ENCODE data around the gene ADAMTSL2. TPM values are rescaled to one million over a fixed set of nuclear protein-coding genes. Genes with fewer than 3 reads are reported as not detected.
A peak's percentile ranks its signal among the peaks of the same experiment; 100 is the strongest.

Gene ADAMTSL2
- total RNA-seq, 1 donor from 2014 or later = 0.16 TPM

DNA sequence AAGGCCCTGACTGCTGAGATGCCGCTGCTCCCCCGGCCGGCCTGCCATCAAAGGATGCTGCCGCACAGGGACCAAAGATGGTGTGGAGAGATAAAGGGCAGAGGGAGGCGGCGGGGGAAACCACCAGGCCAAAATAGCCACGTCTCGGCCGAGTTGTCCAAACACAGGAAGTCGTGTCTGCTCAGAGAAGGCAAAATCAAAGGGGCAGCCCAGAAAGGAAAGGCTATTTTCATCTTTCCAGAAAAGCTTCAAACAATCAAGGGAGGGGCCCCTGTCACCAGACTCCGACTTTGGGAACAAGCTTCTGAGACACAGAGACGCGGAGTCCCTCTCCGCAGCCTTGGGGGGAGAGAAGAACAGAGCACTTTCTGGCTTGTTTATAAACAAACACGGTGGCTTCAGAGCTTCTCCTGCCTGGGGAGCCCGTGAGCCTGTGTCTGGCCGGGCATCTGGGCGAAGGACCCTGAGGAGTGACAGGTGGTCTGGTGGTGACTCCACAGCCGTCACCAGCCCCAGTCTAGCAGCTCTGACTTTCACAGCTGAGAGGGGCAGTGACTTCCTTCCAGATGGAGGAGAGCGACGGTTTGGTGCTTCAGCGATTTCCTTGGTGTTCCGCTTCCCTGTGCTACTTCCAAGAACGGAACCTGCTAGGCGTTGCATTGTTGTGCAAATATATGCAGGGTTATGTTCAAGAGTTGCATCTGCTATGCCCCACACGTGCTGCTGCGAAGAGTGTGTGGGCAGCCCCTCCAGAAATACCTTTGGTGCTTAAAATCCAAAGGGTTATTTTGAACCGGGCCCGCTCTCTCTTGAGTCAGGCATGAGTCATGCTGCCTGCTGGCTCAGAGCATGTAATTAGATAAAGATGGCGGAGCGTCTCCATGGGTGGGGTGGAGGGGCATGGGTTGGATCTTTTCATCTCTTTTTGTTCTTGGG is 24.0 kb downstream of the ADAMTSL2 start:
- H3K36me3 Mint-ChIP-seq (ENCODE audit: low read depth) = no peaks in the 10 kb centered on the region
- H3K4me3 Mint-ChIP-seq = peak overlapping the region; percentile 58
- peak; percentile 39 for DNase-seq (ENCODE audit: low read depth, low spot score)
- no peaks in the 10 kb centered on the region for H3K9me3 Mint-ChIP-seq
- peak overlapping the region; percentile 79 for H3K27ac Mint-ChIP-seq (ENCODE audit: unreplicated experiment)
- H3K27me3 Mint-ChIP-seq (ENCODE audit: low read depth) = peaks cover 5% of the 10 kb centered on the region
- TF ChIP-seq, protein P1, sequence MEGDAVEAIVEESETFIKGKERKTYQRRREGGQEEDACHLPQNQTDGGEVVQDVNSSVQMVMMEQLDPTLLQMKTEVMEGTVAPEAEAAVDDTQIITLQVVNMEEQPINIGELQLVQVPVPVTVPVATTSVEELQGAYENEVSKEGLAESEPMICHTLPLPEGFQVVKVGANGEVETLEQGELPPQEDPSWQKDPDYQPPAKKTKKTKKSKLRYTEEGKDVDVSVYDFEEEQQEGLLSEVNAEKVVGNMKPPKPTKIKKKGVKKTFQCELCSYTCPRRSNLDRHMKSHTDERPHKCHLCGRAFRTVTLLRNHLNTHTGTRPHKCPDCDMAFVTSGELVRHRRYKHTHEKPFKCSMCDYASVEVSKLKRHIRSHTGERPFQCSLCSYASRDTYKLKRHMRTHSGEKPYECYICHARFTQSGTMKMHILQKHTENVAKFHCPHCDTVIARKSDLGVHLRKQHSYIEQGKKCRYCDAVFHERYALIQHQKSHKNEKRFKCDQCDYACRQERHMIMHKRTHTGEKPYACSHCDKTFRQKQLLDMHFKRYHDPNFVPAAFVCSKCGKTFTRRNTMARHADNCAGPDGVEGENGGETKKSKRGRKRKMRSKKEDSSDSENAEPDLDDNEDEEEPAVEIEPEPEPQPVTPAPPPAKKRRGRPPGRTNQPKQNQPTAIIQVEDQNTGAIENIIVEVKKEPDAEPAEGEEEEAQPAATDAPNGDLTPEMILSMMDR (conservative IDR thresholded peaks at IDR 0.05) = no peak
- peaks cover 35% of the 10 kb centered on the region for H3K4me1 Mint-ChIP-seq

DNA sequence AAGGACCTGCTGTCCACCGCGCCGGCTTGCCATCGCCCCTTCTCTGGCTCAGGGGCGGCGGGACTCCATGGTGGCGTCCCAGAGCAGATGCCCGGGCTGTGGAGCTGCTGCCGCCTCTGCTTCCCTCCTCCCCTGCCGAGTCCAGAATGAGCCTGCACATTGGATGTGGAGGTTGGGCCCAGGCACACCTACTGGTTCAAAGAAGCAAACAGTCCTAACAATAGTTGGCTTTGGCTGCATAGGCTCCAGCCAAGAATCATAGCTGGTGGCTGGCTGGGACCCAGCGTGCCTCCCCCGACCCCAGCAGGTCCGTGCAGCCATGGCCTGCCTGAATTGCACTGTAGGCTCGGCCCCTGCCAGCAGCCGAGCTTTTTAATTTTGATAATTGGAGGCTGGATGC is 25.8 kb downstream of the ADAMTSL2 start:
- H3K27me3 Mint-ChIP-seq (ENCODE audit: low read depth) = peaks cover 7% of the 10 kb centered on the region
- H3K27ac Mint-ChIP-seq (ENCODE audit: unreplicated experiment) = no peak overlapping the region

DNA sequence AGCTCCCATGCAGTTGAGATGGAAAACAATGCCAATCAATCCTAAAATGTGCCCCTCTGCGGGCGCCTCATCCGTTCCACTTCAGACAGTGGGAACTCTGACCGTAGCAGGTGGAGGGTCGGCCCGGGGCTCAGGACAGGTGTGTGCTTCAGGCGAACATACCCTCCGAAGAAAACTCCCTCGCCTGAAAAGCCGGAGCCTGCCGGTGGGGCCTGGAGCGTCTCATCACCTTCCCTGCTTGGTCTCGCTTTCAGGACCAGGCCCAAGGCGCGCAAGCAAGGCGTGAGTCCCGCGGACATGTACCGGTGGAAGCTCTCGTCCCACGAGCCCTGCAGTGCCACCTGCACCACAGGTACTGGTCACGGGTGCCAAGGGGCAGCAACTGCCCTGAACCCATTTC is 26.4 kb downstream of the ADAMTSL2 start:
- peaks cover 34% of the 10 kb centered on the region for H3K4me1 Mint-ChIP-seq
- H3K36me3 Mint-ChIP-seq (ENCODE audit: low read depth) = no peaks in the 10 kb centered on the region
- H3K4me3 Mint-ChIP-seq = no peak overlapping the region

More for the DNA sequence above, 25.8 kb downstream of the ADAMTSL2 start:
- Mint-ChIP-seq H3K4me3 (no peak overlapping the region), H3K4me1 (peaks cover 35% of the 10 kb centered on the region), H3K36me3 (ENCODE audit: low read depth) (no peaks in the 10 kb centered on the region), H3K9me3 (no peaks in the 10 kb centered on the region)
- DNase-seq (ENCODE audit: low read depth, low spot score) = no peak
- TF ChIP-seq, protein P1 (conservative IDR thresholded peaks at IDR 0.05) = no peak

DNA sequence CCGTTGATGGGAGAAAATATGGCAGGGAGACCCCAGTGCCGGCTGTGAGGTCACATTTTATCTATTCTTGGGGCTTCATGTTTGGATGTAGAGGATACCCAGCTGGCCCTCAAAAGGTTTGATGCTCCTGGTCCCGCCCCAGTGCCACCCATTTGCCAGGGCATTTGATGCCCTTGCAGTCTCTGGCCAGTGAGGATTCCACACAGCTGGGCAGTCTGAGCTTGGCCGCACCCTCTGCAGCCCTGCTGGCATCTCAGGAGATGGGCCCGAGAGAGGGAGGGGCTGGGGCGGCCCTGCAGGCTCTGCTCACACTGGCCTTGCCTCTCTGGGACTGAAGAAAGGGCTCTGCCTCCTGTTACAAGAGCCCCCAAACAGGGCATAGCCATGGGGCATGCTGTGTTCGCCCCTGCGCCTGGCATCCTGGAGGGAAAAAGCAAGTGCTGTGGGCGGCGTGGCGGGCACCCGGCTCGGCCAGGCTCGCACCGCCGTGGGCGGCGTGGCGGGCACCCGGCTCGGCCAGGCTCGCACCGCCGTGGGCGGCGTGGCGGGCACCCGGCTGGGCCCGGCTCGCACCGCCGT is 27.6 kb downstream of the ADAMTSL2 start:
- TF ChIP-seq, protein P1 (conservative IDR thresholded peaks at IDR 0.05) = no peak
- Mint-ChIP-seq H3K36me3 (ENCODE audit: low read depth) (no peaks in the 10 kb centered on the region), H3K27ac (ENCODE audit: unreplicated experiment) (no peak overlapping the region), H3K27me3 (ENCODE audit: low read depth) (peaks cover 7% of the 10 kb centered on the region), H3K4me1 (peaks cover 30% of the 10 kb centered on the region), H3K4me3 (no peak overlapping the region), H3K9me3 (no peaks in the 10 kb centered on the region)
- no peak for DNase-seq (ENCODE audit: low read depth, low spot score)

More for the DNA sequence above, 26.4 kb downstream of the ADAMTSL2 start:
- no peak for DNase-seq (ENCODE audit: low read depth, low spot score)
- Mint-ChIP-seq H3K9me3 (no peaks in the 10 kb centered on the region), H3K27ac (ENCODE audit: unreplicated experiment) (no peak overlapping the region), H3K27me3 (ENCODE audit: low read depth) (peaks cover 7% of the 10 kb centered on the region)
- TF ChIP-seq, protein P1 (conservative IDR thresholded peaks at IDR 0.05) = no peak

DNA sequence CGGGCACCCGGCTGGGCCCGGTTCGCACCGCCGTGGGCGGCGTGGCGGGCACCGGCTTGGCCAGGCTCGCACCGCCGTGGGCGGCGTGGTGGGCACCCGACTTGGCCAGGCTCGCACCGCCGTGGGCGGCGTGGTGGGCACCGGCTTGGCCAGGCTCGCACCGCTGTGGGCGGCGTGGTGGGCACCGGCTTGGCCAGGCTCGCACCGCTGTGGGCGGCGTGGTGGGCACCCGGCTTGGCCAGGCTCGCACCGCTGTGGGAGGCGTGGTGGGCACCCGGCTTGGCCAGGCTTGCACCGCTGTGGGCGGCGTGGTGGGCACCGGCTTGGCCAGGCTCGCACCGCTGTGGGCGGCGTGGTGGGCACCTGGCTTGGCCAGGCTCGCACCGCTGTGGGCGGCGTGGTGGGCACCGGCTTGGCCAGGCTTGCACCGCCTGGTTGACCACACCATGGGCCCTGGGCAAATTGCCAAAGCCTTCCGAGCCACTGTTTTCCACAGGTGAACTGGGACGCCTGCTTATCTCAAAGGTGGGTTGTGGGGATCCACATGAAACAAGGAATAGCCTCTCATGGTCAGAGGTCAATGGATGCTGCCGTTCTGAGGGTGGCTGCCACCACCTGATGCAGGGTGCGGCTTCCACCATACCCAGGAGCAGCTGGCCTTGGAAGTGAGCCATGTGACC is 28.2 kb downstream of the ADAMTSL2 start:
- peaks cover 7% of the 10 kb centered on the region for H3K27me3 Mint-ChIP-seq (ENCODE audit: low read depth)
- TF ChIP-seq, protein P1 (conservative IDR thresholded peaks at IDR 0.05) = no peak

More for the DNA sequence above, 28.2 kb downstream of the ADAMTSL2 start:
- Mint-ChIP-seq H3K4me3 (no peak overlapping the region), H3K9me3 (no peaks in the 10 kb centered on the region), H3K36me3 (ENCODE audit: low read depth) (no peaks in the 10 kb centered on the region), H3K4me1 (peaks cover 29% of the 10 kb centered on the region), H3K27ac (ENCODE audit: unreplicated experiment) (no peak overlapping the region)
- no peak for DNase-seq (ENCODE audit: low read depth, low spot score)
